GM21423 (cell line): Measurements from ENCODE around the gene NSMCE1.
"Not testable (repeated sequence)": the region's sequence is repeated elsewhere in the genome, so short reads cannot be mapped to it uniquely, and the experiment has no call there.

Source experiments
- ATAC-seq: cut with Tn5 transposase; IDR thresholded peaks from one replicate; pipeline ENCODE4 v1.9.1; 2021; ENCODE audit warnings: mild to moderate bottlenecking, moderate library complexity; ENCODE audit not compliant: unreplicated experiment

Gene NSMCE1

DNA sequence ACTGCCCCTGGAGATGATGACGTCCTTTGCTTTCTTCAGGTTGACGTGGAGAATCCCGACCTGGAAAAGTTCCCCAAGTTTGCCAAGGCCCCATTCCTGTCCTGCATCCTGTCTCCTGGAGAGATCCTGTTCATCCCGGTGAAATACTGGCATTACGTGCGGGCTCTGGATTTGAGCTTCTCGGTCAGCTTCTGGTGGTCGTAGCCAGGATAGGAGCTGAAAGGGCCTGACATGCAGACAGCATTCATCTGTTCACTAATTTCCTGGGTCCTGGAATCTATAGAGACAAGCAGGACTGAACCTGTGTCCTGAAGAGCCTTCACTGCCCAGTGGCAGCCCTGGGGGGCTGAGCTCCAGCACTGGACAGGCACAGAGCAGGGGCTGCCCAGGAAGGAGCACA lies 48.0 kb downstream of the NSMCE1 start:
- ATAC-seq = no peak

DNA sequence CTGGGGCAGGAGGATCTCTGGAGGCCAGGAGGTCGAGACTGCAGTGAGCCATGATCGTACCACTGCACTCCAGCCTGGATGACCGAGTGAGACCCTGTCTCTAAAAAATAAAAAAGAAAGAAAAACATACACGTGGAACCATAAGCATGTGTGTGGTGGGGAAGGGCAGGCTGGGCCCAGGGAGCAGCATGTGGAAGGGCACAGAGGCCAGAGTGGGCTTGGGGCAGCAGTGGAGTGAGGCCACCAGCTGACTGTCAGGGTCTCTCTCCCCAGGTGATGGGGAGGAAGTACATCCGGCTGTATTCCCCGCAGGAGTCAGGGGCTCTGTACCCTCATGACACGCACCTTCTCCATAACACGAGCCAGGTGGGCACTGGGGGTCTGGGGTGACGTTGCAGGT lies 48.5 kb downstream of the NSMCE1 start:
- ATAC-seq = no peak

DNA sequence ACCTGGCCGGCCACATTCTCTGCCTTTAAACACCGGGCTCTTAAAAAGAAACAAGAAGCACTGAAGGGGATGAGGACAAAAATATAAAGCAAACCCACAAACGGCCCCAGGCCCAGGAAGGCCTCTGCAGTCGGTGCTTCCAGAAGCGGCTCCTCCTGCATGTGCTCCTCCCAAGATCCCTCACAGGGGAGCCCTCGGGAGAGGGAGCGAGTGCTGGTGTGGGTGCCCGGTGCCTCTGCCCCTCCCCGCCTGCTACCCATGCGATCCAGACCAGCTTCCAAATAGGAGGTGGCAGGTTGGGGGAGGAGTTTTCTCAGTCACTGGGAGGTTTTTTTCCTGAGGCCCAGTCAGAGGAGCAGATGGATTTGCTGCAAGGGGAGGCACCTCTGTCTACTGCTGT lies 49.4 kb downstream of the NSMCE1 start:
- ATAC-seq = no peak

DNA sequence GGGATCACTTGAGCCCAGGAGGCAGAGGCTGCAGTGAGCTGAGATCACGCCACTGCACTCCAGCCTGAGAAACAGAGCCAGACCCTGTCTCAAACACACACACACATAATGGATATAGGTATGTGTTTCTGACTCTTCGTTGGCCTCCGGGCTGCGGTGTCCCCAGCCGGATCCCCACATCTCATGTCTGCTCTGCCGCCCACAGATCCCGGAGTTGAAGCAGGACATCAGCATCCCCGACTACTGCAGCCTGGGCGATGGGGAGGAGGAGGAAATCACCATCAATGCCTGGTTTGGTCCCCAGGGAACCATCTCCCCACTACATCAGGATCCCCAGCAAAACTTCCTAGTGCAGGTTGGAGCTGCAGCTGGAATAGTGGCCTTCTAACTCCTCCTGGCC lies 49.8 kb downstream of the NSMCE1 start:
- no peak for ATAC-seq

DNA sequence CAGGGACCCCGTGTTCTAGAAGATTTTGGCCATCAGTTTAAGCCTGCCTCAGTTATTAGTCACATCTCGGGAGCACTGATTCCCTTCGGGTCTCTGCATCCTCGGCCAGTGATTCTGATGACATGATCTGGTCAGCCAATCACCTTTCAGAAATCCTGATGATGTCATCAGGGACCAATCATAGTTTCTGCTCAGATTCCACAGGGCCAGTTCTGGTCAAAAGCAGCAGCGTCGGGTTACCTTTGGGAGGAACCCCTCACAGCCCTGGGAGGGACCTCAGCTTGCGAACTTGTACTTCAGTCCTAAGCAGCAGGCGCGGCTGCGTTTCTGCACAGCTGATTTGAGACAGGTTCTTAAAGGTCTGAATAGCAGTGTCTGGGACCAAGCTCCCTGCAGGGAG lies 51.3 kb downstream of the NSMCE1 start:
- ATAC-seq = no peak

DNA sequence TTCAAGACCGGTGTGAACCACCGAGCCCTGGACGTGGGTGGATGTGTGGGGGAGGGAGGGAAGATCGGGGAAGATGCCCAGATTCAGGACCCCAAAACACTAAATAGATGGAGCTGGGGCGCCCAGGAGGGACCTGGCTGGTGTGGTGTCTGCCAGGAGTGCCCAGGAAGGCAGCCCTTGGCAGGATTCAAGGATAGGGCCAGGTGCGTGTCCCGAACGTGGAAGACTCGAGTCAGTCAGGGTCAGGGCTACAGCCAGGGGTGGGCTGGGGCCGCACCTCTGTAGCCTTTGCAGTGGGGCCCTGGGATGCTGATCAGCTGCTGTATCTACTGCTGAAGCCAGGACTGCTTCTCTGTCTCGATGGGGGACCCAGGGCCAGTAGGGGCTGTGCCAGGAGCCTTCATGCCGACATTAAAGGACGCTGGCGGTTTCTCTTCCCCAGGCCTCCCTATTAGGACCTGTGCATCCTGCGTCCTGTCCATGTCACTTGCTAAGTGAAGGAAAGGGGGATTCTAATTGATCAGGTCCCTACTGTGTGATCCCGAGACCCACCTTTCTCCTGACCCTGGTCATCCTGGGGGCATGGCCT lies 52.2 kb downstream of the NSMCE1 start:
- ATAC-seq = no peak

DNA sequence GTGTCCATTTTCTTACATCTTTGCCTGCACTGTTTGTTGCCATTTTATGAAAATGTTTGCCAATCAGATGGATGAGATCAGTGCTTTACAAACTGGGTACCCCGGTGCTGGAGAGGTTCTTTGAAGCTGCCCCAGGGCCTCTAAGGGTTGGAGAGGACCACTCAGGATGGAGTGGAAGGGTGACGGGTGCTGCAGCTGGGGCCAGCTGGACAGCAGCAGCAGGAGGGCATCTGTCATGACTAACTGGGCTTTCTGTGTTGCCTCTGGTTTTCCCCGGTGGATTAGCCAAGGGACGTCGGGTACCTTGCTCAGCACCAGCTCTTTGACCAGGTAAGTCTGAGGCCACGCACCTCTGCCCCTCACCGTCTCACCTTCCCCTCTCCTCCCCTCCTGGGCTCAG lies 52.9 kb downstream of the NSMCE1 start:
- ATAC-seq = no peak

DNA sequence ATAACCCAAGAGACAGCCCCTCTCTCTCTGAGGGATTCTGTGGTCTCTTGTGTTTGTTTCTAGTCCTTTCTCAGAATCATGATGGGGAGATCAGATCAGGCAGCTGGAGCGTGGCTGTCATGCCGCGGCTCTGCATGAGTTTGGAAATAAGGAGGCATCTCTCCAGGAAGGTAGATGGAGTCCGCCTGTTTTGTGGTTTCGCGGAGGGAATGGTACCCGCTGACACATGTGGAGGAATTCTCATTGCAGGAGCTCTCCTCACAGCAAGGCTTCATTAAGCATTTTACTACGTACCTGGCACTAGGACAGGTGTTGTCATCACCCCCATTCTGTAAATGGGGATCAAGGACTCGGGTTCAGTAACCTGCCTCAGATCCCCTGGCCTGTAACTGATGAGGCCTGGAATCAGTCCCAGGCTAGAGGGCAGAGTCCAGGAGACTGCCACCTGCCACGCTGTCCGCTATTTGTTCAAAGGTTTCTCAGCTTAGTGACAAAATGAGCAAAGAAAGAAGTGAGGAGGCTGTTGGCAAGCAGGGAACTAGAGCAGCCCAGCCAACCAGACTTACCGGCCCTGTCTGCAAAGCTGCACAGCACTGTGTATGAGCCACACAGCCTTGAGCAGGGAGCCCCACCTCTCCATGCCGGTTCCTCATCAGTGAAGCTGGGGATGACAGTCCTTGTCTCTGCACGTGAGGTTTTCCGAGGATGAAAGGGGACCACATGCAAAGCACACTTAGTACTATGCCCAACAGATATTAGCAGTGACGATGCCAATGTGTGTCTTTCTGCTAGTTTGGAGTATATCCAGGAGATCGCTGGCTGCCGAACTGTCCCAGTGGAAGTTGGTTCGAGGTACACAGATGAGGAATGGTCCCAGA lies 54.2 kb downstream of the NSMCE1 start:
- no peak for ATAC-seq

DNA sequence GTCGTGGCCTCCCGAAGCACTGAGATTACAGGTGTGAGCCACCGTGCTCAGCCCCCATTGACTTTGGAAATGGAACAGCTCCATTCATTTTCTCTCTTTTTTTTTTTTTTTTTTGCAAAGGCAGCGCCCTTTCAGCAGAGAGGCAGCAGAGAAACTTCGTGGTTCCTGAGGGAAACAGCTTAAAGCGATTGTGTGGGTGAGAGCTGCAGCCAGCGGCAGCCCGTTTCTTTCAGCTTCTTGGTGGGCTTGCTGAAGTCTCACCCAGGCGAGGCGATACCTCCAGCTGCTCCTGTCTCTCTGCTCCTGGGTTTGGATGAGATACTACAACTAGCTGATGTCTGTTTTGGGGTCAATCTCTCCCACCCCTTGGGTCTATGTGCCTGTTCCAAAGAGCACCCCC lies 57.5 kb downstream of the NSMCE1 start:
- no peak for ATAC-seq

DNA sequence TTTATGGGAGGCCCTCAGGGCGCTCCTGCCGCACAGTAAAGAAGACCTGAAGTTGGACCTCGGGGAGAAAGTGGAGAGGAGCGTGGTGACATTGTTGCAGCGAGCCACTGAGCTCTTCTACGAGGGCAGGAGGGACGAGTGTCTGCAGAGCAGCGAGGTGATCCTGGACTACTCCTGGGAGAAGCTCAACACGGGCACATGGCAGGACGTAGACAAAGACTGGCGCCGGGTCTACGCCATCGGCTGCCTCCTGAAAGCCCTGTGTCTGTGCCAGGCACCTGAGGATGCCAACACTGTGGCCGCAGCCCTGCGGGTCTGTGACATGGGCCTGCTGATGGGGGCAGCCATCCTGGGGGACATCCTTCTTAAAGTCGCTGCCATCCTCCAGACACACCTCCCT lies 58.4 kb downstream of the NSMCE1 start:
- ATAC-seq = no peak

DNA sequence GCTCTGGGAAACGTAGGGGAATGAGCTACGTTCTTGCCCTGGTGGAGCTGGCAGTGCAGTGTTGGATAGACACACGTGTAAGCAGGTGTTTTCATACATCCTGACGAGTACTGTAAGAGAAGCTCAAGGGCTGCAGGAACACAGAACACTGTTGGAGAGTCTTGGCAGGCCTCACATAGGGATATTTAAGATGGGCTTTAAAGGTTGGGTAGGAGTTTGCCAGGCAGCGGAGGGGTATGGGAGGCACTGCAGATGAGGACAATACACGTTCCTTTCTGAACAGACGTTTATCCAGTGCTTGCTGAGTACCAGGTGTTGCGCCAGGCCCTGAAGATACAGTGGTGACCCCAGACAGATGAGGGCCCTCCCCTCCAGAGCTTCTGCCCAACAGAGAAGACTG lies 59.0 kb downstream of the NSMCE1 start:
- no peak for ATAC-seq

DNA sequence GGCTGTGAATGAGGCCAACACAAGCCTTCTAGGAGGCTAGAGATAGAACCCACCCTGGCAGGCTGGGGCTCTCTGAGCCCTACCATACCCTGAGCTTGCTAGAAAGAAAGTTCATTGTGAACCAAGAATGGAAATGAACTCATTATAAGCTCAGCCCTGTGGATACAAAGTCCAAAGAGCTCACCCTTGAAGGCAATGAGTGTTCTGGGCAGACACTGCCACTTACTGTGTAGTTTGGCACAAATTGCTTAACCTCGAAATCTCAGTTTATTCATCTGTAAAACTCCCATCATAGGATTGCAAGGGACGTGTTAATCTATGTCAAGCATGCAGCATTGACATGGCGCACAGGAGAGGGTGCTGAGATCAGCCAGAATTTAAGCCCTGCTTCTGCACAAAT lies 59.8 kb downstream of the NSMCE1 start:
- no peak for ATAC-seq

DNA sequence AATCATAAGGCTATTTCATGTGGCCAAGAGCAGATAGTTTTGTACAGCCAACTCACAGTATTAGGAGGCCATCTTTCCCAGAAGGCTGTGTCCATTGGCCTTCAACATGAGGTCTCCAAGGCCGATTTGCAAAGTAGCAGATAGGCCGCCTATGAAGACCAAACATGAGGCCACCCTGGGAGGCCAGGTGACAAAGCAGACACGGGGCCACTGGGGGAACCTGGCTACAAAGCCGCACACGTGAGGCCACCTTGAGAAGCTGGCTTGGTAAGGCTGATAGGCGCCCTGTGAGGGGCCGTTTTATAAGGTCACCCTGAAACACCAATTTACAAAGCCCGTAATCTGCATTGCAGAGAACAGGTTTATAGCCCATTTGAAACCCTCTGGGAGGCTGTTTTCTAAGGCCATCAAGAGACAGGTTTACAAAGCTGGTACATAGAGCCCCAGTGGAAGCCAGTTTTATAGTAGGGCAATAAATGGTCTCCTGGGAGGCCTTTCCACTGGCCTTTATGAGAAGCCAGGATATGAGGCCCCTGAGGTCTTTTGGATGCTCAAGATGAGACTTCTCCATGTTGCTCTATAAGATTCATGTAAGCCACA lies 60.4 kb downstream of the NSMCE1 start:
- no peak for ATAC-seq

DNA sequence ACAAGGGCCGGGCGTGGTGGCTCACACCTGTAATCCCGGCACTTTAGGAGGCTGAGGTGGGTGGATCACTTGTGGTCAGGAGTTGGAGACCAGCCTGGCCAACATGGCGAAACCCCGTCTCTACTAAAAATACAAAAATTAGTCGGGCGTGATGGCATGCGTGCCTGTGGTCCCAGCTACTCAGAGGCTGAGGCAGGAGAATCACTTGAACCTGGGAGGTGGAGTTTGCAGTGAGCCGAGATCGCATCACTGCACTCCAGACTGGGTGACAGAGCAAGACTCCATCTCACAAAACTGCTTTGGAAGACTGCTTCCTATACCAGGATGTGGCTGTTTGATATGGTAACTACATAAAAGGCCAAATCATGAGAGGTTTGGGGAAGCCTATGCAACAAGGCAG lies 61.5 kb downstream of the NSMCE1 start:
- not testable (repeated sequence) for ATAC-seq

DNA sequence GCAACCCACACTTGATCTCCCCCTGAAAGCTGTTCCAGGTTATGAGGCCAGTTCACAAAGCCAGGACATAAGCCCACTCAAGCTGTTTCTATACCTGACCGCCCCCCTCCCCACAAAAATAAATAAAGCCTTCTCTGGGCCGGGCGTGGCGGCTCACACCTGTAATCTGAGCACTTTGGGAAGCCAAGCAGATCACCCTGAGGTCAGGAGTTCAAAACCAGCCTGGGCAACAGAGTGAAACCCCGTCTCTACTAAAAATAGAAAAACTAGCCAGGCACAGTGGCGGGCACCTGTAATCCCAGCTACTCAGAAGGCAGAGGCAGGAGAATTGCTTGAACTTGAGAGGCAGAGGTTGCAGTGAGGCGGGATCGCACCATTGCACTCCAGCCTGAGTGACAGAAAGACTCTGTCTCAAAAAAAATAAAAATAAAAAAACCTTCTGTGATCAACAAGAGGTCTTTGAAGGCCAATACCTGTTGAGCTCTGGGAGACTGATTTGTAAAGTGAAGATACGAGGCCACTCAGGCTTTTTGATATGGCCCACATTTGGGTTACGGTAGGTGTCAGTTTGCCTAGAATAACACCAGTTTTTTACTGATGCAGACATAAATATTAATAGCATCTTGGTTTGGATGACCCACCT lies 63.0 kb downstream of the NSMCE1 start:
- no peak for ATAC-seq

DNA sequence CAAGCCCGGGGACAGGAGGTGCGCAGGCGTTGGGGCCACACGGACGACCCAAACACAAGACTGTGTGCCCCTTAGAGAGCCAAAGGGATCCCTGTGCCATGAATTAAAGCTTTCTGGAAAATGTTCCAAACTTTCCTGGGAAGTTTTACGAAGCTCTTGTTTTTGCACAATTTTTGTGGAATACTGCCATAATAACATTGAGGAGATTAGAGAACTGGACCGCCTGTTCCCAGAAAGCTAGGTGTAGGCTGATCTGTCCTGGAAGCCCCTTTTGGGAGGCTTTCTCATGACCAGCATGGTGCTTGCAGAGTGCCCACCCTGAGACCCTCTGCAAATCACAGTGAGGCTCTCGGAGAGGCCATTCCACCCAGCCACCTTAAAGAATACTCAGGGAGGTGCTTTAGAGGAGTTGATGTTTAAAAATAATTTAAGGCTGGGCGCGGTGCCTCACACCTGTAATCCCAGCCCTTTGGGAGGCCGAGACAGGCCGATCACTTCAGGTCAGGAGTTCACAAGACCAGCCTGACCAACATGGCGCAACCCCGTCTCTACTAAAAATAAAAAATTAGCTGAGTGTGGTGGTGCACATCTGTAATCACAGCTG lies 64.2 kb downstream of the NSMCE1 start:
- no peak for ATAC-seq

DNA sequence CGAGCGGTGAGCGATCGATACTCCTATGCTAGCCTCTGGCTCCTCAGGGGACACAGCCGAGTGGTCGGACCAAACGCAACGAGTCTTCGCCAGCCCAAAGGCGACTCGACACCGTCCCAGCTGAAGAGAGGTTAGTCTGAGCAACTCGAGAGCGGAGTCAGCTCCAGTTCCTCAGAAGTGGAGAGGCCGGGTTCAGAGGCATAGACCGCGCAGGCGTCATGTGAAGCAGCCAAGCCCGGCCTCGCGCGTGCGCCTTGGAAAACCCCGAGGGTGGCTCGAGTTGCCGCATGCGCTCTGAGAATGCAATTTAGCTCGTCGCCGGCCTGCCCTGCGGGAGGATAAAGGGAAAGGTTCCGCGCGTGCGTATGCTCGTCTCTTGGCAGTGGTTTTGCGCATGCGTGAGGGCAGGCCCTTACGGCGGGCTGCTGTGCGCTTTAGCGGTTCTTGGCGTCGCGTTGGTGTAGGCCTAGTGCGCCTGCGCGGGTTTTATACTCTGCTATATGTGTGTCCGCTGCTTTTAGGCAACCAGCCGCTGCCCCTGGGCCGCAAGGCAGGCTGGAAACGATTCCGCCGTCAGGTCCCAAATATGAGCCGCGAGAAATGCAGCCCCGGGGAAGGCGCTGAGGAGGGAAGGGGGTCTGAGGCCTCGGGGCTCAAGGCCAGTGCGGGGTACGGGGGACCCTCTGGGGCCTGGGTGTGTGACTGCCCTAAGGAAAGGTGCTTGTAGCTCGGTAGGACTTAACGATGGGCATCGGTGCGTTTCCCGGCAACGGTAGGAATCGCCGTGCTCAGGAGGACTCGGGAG lies 64.9 kb downstream of the NSMCE1 start, which contains the start of gene KDM8:
TSS of gene KDM8 (plus strand) at position 20 of the 805 bp plus-strand sequence. CDS start 6,598 bp downstream, outside the sequence.
- ATAC-seq = peak; percentile 77

DNA sequence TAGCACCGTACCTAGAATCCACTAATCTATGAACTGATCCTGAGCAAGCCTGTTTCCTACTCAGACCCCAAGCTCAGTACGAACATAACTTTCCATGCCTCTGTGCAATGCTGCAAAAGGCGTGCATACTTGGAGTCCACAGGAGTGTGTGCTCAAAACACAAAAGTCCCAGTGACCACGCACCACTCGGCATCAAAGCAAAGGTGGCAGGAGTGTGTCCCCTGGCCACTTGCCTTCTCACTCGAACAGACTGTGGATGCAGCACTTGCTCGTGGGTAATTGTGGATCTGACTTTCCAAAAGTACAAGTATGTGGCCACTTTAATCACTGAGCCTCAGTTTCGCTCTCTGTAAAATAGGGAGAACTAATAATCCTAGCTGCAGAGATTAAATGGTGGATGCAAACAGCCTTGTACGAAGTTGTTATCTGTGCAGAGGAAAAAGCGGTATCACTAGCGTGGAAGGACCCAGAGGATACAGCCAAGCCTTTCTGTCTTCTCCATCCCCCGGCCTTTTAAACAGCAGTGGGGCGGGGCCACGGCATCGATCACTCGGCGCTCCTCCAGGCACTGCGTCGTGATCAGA lies 65.6 kb downstream of the NSMCE1 start:
- ATAC-seq = peak; percentile 59

DNA sequence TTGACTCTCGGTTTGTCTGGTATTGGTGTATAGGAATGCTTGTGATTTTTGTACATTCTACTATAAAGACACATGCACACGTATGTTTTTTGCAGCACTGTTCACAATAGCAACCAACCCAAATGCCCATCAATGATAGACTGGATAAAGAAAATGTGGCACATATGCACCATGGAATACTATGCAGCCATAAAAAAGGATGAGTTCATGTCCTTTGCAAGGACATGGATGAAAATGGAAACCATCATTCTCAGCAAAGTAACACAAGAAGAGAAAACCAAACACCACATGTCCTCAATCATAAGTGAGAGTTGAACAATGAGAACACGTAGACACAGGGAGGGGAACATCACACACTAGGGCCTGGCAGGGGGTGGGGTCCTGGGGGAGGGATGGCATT lies 67.7 kb downstream of the NSMCE1 start:
- not testable (repeated sequence) for ATAC-seq

DNA sequence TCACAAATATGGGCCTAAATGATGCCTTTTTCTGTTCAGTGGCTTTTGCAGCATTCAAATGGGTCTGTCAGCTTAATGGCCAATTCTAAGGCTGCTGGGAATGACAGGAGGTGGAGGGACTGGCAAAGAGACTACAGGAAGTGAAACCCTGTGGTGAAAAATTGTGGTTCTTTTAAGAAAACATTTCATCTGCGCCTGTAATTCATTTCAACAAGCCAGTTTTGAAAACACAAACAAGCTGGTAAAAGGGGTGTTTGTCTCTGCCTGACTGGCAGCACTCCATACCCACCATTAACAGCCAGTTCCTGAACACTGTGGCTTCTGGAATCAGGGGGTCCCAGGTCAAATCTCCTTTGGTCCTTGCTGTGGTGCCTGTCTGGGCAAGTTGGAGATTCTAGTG lies 68.8 kb downstream of the NSMCE1 start:
- peak; percentile 31 for ATAC-seq
